ENCODE results near the gene KANK3. TPM values are rescaled to one million over a fixed set of nuclear protein-coding genes. Genes with fewer than 3 reads are reported as not detected.
"Not testable (repeated sequence)": the region's sequence is repeated elsewhere in the genome, so short reads cannot be mapped to it uniquely, and the experiment has no call there.

Gene KANK3
- total RNA-seq, 2 donors from 2014 or later, result 15.4 to 23.8 TPM

DNA sequence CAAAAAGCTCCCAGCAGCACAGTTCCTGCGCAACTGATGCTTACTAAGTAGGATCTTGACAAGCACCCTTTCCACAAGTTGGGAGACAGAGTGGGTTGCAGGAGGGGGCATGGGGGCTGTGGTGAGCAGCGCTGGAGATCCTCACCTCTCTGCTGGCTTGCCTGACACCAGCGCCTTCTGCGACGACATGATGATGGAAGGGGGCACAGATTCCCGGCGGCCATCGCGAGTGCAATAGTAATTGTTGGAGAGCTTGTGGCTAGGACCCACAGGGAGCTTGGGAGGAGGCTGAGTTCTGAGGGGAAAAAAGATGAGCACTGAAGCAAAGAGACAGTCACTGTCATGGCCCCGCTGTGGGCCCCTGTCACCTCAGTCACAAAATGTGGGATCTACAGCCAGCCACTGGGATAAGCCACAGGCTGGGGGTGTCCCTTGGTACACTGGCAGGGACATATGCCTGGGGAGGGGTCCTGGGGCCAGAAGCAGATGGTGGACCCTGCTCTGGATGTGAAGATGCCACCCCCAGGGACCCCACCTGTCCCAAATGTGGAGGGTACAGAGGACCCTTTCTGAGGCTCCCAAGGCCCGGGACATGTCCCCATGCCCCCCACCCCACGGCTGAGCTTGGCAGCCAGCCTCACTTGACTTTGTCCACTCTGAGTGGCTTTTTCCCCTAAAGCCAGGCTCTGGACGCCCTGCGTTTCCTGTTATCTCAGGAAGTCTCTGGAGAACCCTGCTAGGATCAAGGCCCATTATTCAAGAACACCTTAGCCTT, 26.5 kb downstream of the KANK3 start:
- Histone ChIP-seq H3K36me3 (no peaks in the 10 kb centered on the region), H3K9me3 (no peaks in the 10 kb centered on the region), H3K4me3 (no peak overlapping the region), H3K27ac (no peak overlapping the region), H3K27me3 (replicated peaks; ENCODE audit: insufficient read depth) (no peaks in the 10 kb centered on the region), H3K4me1 (replicated peaks) (peaks cover 9% of the 10 kb centered on the region)
- WGBS, result 90% methylated on average over 14 of the region's 14 CpGs
- intact Hi-C loops (cut with DNase I), result no loop called here
- TF ChIP-seq POLR2AphosphoS5 (IDR thresholded peaks at IDR 0.05) (no peak), POLR2A (IDR thresholded peaks at IDR 0.05) (no peak)
- TF ChIP-seq, protein P1, sequence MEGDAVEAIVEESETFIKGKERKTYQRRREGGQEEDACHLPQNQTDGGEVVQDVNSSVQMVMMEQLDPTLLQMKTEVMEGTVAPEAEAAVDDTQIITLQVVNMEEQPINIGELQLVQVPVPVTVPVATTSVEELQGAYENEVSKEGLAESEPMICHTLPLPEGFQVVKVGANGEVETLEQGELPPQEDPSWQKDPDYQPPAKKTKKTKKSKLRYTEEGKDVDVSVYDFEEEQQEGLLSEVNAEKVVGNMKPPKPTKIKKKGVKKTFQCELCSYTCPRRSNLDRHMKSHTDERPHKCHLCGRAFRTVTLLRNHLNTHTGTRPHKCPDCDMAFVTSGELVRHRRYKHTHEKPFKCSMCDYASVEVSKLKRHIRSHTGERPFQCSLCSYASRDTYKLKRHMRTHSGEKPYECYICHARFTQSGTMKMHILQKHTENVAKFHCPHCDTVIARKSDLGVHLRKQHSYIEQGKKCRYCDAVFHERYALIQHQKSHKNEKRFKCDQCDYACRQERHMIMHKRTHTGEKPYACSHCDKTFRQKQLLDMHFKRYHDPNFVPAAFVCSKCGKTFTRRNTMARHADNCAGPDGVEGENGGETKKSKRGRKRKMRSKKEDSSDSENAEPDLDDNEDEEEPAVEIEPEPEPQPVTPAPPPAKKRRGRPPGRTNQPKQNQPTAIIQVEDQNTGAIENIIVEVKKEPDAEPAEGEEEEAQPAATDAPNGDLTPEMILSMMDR (IDR thresholded peaks at IDR 0.05), result no peak
- no peak for DNase-seq (ENCODE audit: low spot score)

DNA sequence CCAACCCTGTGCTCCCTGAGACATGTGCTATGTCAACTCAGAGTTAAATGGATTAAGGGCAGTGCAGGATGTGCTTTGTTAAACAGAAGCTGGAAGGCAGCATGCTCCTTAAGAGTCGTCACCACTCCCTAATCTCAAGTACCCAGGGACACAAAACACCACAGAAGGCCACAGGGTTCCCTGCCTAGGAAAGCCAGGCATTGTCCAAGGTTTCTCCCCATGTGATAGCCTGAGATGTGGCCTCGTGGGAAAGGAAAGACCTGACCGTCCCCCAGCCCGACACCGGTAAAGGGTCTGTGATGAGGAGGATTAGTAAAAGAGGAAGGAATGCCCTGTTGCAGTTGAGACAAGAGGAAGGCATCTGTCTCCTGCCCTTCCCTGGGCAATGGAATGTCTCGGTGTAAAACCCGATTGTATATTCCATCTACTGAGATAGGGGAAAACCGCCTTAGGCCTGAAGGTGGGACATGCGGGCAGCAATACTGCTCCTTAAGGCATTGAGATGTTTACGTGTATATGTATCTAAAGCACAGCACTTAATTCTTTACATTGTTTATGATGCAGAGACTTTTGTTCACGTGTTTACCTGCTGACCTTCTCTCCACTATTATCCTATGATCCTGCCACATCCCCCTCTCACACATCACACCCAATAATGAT, 28.0 kb downstream of the KANK3 start:
- DNase-seq (ENCODE audit: low spot score); H3K36me3 ChIP-seq; H3K4me3 ChIP-seq; H3K27me3 ChIP-seq (replicated peaks; ENCODE audit: insufficient read depth); intact Hi-C loops (cut with DNase I); H3K9me3 ChIP-seq; H3K4me1 ChIP-seq (replicated peaks); H3K27ac ChIP-seq: not testable (repeated sequence)
- 87% methylated on average over 11 of the region's 11 CpGs for WGBS

DNA sequence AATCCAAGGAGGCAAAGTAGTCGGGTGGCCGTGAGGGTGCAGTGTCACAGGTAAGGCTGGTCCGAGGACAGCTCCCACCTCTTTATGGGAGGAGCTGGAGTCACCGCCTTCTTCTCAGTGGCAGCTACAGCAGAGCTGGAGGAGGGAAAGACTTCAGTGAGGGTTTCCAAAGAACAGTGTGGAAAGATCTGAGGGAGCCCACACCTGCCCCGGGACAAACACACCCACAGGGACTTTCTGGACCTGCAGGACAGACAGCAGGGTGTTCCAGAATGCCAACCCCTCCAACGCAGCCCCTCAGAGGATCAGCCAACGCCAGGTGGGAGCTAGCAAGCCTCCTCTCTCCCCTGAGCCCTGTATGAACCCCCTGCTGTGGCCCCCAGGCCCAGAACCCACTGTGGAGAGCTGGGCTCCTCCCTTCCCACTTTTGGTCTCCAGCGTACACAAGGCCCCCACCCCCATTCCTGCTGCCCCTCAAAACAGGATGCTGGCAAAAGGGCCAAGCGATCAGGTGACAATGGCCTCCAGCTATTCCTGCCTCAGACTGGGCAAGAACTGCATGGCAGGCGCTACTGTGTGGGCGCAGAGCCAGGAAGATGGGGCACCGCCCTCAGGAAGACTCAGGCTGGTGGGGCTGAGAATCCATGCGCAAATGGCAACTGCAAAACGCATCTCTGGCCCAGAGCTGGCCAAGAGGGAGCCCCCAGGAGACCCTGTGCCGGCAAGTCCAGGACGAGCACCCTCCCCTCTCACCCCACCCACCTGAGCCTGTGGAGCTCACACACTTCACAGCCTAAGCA, 31.4 kb downstream of the KANK3 start:
- Histone ChIP-seq H3K4me1 (replicated peaks) (peaks cover 12% of the 10 kb centered on the region), H3K36me3 (no peaks in the 10 kb centered on the region), H3K27me3 (replicated peaks; ENCODE audit: insufficient read depth) (no peaks in the 10 kb centered on the region), H3K9me3 (no peaks in the 10 kb centered on the region), H3K27ac (peak overlapping the region; percentile 69 to 83), H3K4me3 (no peak overlapping the region)
- TF ChIP-seq, protein P1 (IDR thresholded peaks at IDR 0.05), result no peak
- peak; percentile 36 for TF ChIP-seq POLR2AphosphoS5 (IDR thresholded peaks at IDR 0.05)
- intact Hi-C loops (cut with DNase I), result no loop called here
- DNase-seq (ENCODE audit: low spot score), result peak; percentile 63
- WGBS, result 53% methylated on average over 16 of the region's 16 CpGs

DNA sequence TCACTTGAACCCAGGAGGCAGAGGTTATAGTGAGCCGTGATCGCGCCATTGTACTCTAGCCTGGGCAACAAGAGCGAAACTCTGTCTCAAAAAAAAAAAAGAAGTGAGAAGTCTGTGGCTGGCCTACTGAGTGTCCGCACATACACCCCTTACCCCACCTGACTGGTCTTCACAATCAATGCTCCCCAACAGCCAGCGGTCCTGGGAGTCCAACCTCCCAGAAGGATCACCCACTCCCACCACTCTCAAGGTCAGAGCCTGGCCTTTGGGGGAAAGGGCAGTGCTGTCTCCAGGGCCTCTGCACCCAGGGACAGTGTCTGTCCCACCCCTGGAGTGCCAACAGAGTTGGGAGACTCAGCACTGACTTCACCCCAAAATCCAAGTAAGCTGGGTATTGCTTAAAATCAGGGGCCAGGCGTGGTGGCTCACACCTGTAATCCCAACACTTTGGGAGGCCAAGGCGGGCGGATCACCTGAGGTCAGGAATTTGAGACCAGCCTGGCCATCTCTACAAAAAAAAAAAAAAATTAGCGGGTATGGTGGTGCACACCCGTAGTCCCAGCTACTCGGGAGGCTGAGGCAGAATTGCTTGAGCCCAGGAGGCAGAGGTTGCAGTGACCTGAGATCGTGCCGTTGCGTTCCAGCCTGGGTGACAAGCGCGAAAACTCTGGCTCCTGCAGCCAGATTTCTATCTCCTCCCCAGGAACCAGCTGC, 32.6 kb downstream of the KANK3 start:
- no peaks in the 10 kb centered on the region for H3K9me3 ChIP-seq
- peak overlapping the region in 1 of 2 donors; percentile 83 for H3K27ac ChIP-seq
- no peak for DNase-seq (ENCODE audit: low spot score)

More for the DNA sequence above, 32.6 kb downstream of the KANK3 start:
- Histone ChIP-seq H3K4me1 (replicated peaks) (peaks cover 12% of the 10 kb centered on the region), H3K27me3 (replicated peaks; ENCODE audit: insufficient read depth) (no peaks in the 10 kb centered on the region), H3K4me3 (no peak overlapping the region), H3K36me3 (no peaks in the 10 kb centered on the region)
- intact Hi-C loops (cut with DNase I), result no loop called here
- no peak for TF ChIP-seq POLR2A (IDR thresholded peaks at IDR 0.05)
- TF ChIP-seq, protein P1 (IDR thresholded peaks at IDR 0.05), result no peak
- no peak for TF ChIP-seq POLR2AphosphoS5 (IDR thresholded peaks at IDR 0.05)
- 94% methylated on average over 17 of the region's 17 CpGs for WGBS

Data from prostate gland (tissue), 2 donors.